IMR-90 (cell line): ENCODE results near the gene PJA1. TPM values are rescaled to one million over a fixed set of nuclear protein-coding genes. Genes with fewer than 3 reads are reported as not detected.

Experiments
- ATAC-seq: fragments of 200-7000 bp; cut with Tn5 transposase; 2 replicates; pipeline ENCODE4 v1.9.1; 2020; ENCODE audit warnings: low read depth, mild to moderate bottlenecking, moderate library complexity
- BruUV-seq: library from RNA; stranded (reverse); fragments of 400-500 nt; replicated peaks from 2 replicates; lab custom pipeline; 2021; lab: Mats Ljungman, UMichigan
- CTCF ChIA-PET: fragments of 300-600 bp; formaldehyde crosslinking; extraction: SDS; loops from one replicate; lab custom pipeline; 2021; ENCODE audit warnings: antibody characterized with exemption; lab: Yijun Ruan, JAX
- POLR2A ChIA-PET: fragments of 300-600 bp; sonication (Branson Sonifier 250); formaldehyde crosslinking; loops from one replicate; lab custom pipeline; 2022; ENCODE audit warnings: antibody characterized with exemption; ENCODE audit not compliant: unreplicated experiment; lab: Charles Lee
- DNase-seq: peaks from one replicate; pipeline ENCODE4 v3.0.0; 2013
- H2AFZ ChIP-seq: replicated peaks from 2 replicates; pipeline ENCODE3; 2013; ENCODE audit warnings: low read length, mild to moderate bottlenecking; ENCODE audit not compliant: poor library complexity
- H2AK5ac ChIP-seq: 2 replicates; pipeline ENCODE4 v1.6.1; 2013; ENCODE audit warnings: low read depth, low read length, inconsistent platforms
- H2AK9ac ChIP-seq: replicated peaks from 2 replicates; pipeline ENCODE3; 2013; ENCODE audit warnings: mild to moderate bottlenecking, low read depth, low read length, moderate library complexity; ENCODE audit not compliant: poor library complexity
- H2BK120ac ChIP-seq: 2 replicates; pipeline ENCODE4 v1.6.1; 2013; ENCODE audit warnings: low read depth, low read length, inconsistent platforms
- H2BK15ac ChIP-seq: 3 replicates; pipeline ENCODE4 v1.6.1; 2013; ENCODE audit warnings: low read depth, low read length, inconsistent platforms
- H2BK20ac ChIP-seq: 2 replicates; pipeline ENCODE4 v1.6.1; 2013; ENCODE audit warnings: low read depth, mild to moderate bottlenecking, inconsistent platforms, low read length, moderate library complexity
- H2BK5ac ChIP-seq: 2 replicates; pipeline ENCODE4 v1.6.1; 2013; ENCODE audit warnings: mild to moderate bottlenecking, low read depth, low read length, inconsistent platforms; ENCODE audit not compliant: poor library complexity, severe bottlenecking
- H3K14ac ChIP-seq: replicated peaks from 2 replicates; pipeline ENCODE4 v1.6.1; 2013; ENCODE audit warnings: low read depth, low read length, inconsistent platforms
- H3K18ac ChIP-seq: 2 replicates; pipeline ENCODE4 v1.6.1; 2013; ENCODE audit warnings: low read depth, low read length, control low read depth
- H3K23ac ChIP-seq: 2 replicates; pipeline ENCODE4 v1.6.1; 2013; ENCODE audit warnings: low read depth, low read length, inconsistent platforms
- H3K27ac ChIP-seq: 2 replicates; pipeline ENCODE4 v1.5.1; 2013; ENCODE audit warnings: mild to moderate bottlenecking, control low read depth, low read length; ENCODE audit not compliant: insufficient read depth
- H3K27me3 ChIP-seq: 2 replicates; pipeline ENCODE4 v1.6.1; 2013; ENCODE audit warnings: low read length; ENCODE audit not compliant: control insufficient read depth, insufficient read depth
- H3K36me3 ChIP-seq: 2 replicates; pipeline ENCODE4 v1.6.1; 2013; ENCODE audit warnings: low read length, mixed read lengths; ENCODE audit not compliant: control insufficient read depth, insufficient read depth
- H3K4ac ChIP-seq: 2 replicates; pipeline ENCODE4 v1.6.1; 2013; ENCODE audit warnings: low read depth, low read length, inconsistent platforms
- H3K4me1 ChIP-seq: 2 replicates; pipeline ENCODE4 v1.6.1; 2013; ENCODE audit warnings: low read length, mixed read lengths; ENCODE audit not compliant: control insufficient read depth, insufficient read depth
- H3K4me2 ChIP-seq: 2 replicates; pipeline ENCODE4 v1.6.1; 2013; ENCODE audit warnings: low read depth, mild to moderate bottlenecking, control low read depth, low read length, moderate library complexity
- H3K4me3 ChIP-seq: 2 replicates; pipeline ENCODE4 v1.5.1; 2013; ENCODE audit warnings: low read depth, mild to moderate bottlenecking, control low read depth, low read length, moderate library complexity; ENCODE audit not compliant: insufficient read depth
- H3K56ac ChIP-seq: 2 replicates; pipeline ENCODE4 v1.6.1; 2013; ENCODE audit warnings: low read length, inconsistent platforms; ENCODE audit not compliant: insufficient read depth; ENCODE audit errors: extremely low read depth
- H3K79me1 ChIP-seq, 2 experiments: 2 replicates each; pipeline ENCODE4 v1.6.1; 2013; ENCODE audit warnings: low read length in 2 of 2, inconsistent platforms in 1 of 2, low read depth in 1 of 2
- H3K9ac ChIP-seq: 2 replicates; pipeline ENCODE4 v1.6.1; 2013; ENCODE audit warnings: low read depth, low read length, control low read depth
- H3K9me1 ChIP-seq: 2 replicates; pipeline ENCODE4 v1.6.1; 2013; ENCODE audit warnings: low read length, inconsistent platforms; ENCODE audit not compliant: insufficient read depth
- H3K9me3 ChIP-seq: 2 replicates; pipeline ENCODE4 v1.6.1; 2013; ENCODE audit warnings: low read length; ENCODE audit not compliant: control insufficient read depth, insufficient read depth
- H4K20me1 ChIP-seq: 2 replicates; pipeline ENCODE4 v1.6.1; 2013; ENCODE audit warnings: low read length, inconsistent platforms; ENCODE audit not compliant: insufficient read depth
- H4K5ac ChIP-seq: 2 replicates; pipeline ENCODE4 v1.6.1; 2013; ENCODE audit warnings: mild to moderate bottlenecking, low read depth, low read length, control low read depth
- H4K8ac ChIP-seq, 2 experiments: 2 replicates each; pipeline ENCODE4 v1.6.1; 2013; ENCODE audit warnings: low read depth in 2 of 2, low read length in 2 of 2, control low read depth in 1 of 2, inconsistent platforms in 1 of 2
- H4K91ac ChIP-seq: 2 replicates; pipeline ENCODE4 v1.6.1; 2013; ENCODE audit warnings: low read depth, low read length, inconsistent platforms; ENCODE audit not compliant: insufficient read depth
- CEBPB ChIP-seq: IDR thresholded peaks from 2 replicates; pipeline ENCODE4 v1.6.1; 2012; ENCODE audit warnings: low read depth, low read length, improper control_type of control experiment
- MAFK ChIP-seq: IDR thresholded peaks from 2 replicates; pipeline ENCODE4 v1.6.1; 2012; ENCODE audit warnings: low read depth, low read length, improper control_type of control experiment
- MAZ ChIP-seq: IDR thresholded peaks from 2 replicates; pipeline ENCODE4 v1.6.1; 2012; ENCODE audit warnings: low read depth, mild to moderate bottlenecking, low read length, improper control_type of control experiment, moderate library complexity, borderline replicate concordance
- MXI1 ChIP-seq: IDR thresholded peaks from 2 replicates; pipeline ENCODE4 v1.6.1; 2012; ENCODE audit warnings: low read depth, mild to moderate bottlenecking, low read length, moderate library complexity, borderline replicate concordance
- RCOR1 ChIP-seq: IDR thresholded peaks from 2 replicates; pipeline ENCODE4 v1.6.1; 2012; ENCODE audit warnings: mild to moderate bottlenecking, low read length, improper control_type of control experiment; ENCODE audit not compliant: insufficient replicate concordance
- RFX5 ChIP-seq: IDR thresholded peaks from 2 replicates; pipeline ENCODE4 v1.8.0; 2012; ENCODE audit warnings: low read depth, mild to moderate bottlenecking, low read length, moderate library complexity
- WGBS, 2 experiments: methylation state at CpG; one replicate each; pipeline versions ENCODE4 v1.1.5 to v1.1.7; 2013; ENCODE audit warnings: missing lambda C conversion rate in 2 of 2; ENCODE audit not compliant: insufficient read length in 1 of 2; ENCODE audit errors: extremely low coverage in 2 of 2; 5-methylcytosine and 5-hydroxymethylcytosine counted together
- dilution Hi-C: fragments of 300-500 bp; cut with HindIII; formaldehyde crosslinking; loops from one replicate; pipeline ENCODE4 v1.14.3; 2018; ENCODE audit warnings: low sequenced_read_pairs; ENCODE audit not compliant: unreplicated experiment
- in situ Hi-C: fragments of 300-500 bp; cut with MboI; formaldehyde crosslinking; loops from 3 replicates; pipeline ENCODE4 v1.14.3; 2019; ENCODE audit warnings: low sequenced_read_pairs, inconsistent platforms, mixed read lengths
- intact Hi-C: fragments of 100-400 bp; cut with micrococcal nuclease; formaldehyde crosslinking; loops from 2 replicates; pipeline ENCODE4 v1.10.0; 2022
- polyA plus RNA-seq, 3 experiments: library from polyadenylated mRNA; depleted of rRNA; stranded (reverse); fragments of >200 nt; gene quantifications; 2 replicates each; pipeline ENCODE4 v1.2.3, GENCODE V29; 2012; ENCODE audit warnings: low replicate concordance in 1 of 3
- total RNA-seq: library from RNA; depleted of rRNA; stranded (reverse); fragments of >200 nt; gene quantifications from 2 replicates; pipeline ENCODE4 v1.2.3, GENCODE V29; 2012

Gene PJA1
- total and polyA plus RNA-seq, 2 of the 4 experiments (the other 2 are of a cell fraction): 15.1 to 24.4 TPM

- no peak for TF ChIP-seq MAFK
Measured at GRCh38 chrX:69163936-69164741, 1.1 kb downstream of the PJA1 start (continued).

- Histone ChIP-seq H3K27me3 (peaks cover 3% of the 10 kb centered on the region; the same call in 1 of the 2 replicates), H2BK5ac (no peak overlapping the region), H2BK15ac (no peak overlapping the region), H3K14ac (no peak overlapping the region), H2BK20ac (no peak overlapping the region), H4K20me1 (0 out of 2 replicates have a peak, but pooled peaks cover 6% of the 10 kb centered on the region), H2AFZ (no peak overlapping the region), H2AK9ac (no peak overlapping the region), H3K79me1 (peaks cover 0 to 8% of the 10 kb centered on the region in 2 experiments; a peak in 2 of 4 replicates), H3K27ac (no peak overlapping the region), H3K9ac (no peak overlapping the region), H3K36me3 (peaks cover 15% of the 10 kb centered on the region; the same call in 1 of the 2 replicates), H3K4me3 (no peak overlapping the region), H4K91ac (no peak overlapping the region), H3K9me1 (0 out of 2 replicates have a peak, but pooled peaks cover 5% of the 10 kb centered on the region), H3K4me2 (no peak overlapping the region), H4K8ac (no peak overlapping the region), H4K5ac (no peak overlapping the region), H2BK120ac (no peak overlapping the region), H3K4ac (no peak overlapping the region), H3K4me1 (no peaks in the 10 kb centered on the region), H3K23ac (no peak overlapping the region), H3K56ac (no peak overlapping the region), H2AK5ac (no peak overlapping the region), H3K18ac (no peak overlapping the region), H3K9me3 (no peaks in the 10 kb centered on the region)
- ChIA-PET POLR2A (no interaction called here), CTCF (no interaction called here)
- no peak for DNase-seq
- dilution Hi-C loops (no loop called here), intact Hi-C loops (no loop called here), in situ Hi-C loops (no loop called here)
- ATAC-seq: no peak
- no peak for TF ChIP-seq RCOR1
- TF ChIP-seq MAFK: no peak
- no peak for TF ChIP-seq MAZ
- no peak for TF ChIP-seq CEBPB
- no peak for TF ChIP-seq MXI1
- TF ChIP-seq RFX5: no peak
- BruUV-seq: no TSS peak
- 94% methylated on average over 2 of the region's 9 CpGs; no CpG with 5 or more reads in 1 of the 2 experiments for WGBS, 2 experiments
Measured at GRCh38 chrX:69162361-69162865, 2.8 kb downstream of the PJA1 start.
